NCI-H748 treated with DMSO at 0.1 percent for 48 hours (cell line): Measurements from ENCODE around the gene PIN1.
"Not testable (repeated sequence)": the region's sequence is repeated elsewhere in the genome, so short reads cannot be mapped to it uniquely, and the experiment has no call there.

Experiments used
- DNase-seq: peaks from one replicate; lab custom pipeline; 2025; lab: John Stamatoyannopoulos, UW

Gene PIN1

DNA sequence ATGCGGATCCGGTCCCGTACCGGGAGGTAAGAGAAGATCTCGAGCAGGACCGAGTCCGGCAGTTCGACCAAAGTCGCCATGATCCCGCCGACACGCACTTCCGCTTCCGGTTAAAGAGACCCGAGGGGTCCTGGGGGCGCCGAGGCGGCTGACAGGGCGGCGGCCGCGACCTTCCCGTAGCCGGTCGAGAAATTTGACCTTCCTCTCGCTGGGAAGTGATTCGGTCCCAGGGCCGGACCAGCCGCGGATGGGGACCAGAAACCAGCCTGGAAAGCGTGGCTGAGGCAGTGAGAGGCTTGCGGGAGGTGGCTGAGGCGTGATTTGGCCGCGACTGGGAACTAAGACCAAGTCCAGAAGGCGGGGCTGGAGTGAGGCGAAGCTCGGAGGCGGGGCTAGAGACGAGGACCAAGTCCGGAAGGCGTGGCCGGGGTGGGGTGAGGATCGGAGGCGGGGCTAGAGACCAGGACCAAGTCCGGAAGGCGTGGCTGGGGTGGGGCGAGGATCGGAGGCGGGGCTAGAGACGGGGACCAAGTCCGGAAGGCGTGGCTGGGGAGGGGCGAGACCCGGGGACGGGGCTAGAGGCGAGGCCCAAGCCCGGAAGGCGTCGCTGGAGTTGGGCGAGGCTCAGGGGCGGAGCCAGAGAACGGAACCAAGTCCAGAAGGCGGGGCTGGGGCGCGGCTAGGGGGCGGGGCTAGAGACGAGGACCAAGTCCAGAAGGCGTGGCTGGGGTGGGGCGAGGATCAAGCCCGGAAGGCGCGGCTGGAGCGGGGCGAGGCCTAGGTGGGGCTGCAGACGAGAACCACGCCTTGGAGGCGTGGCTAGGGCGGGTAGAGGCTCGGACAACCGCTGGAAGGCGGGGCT, 16.2 kb upstream of the PIN1 start, which contains the start of gene FBXL12:
FBXL12 (minus strand) TSS at position 346 of the 862 bp plus-strand sequence; CDS start at position 80, 266 bp downstream.
- peak; percentile 93 for DNase-seq

DNA sequence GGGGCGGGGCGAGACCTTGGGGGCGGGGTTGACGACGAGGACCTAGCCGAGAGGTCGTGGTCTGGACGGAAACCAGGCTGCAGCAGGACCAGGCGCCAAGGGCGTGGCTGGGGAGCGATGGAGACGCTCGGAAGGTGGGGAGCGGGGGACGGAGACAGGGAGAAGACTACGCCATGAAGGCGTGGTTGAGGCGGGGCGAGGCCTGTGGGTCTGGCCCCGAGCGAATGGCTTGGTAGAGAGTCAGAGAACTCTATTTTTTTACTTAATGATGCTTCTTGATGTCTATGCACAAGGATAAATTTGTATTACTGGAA, 15.6 kb upstream of the PIN1 start:
- DNase-seq = no peak

DNA sequence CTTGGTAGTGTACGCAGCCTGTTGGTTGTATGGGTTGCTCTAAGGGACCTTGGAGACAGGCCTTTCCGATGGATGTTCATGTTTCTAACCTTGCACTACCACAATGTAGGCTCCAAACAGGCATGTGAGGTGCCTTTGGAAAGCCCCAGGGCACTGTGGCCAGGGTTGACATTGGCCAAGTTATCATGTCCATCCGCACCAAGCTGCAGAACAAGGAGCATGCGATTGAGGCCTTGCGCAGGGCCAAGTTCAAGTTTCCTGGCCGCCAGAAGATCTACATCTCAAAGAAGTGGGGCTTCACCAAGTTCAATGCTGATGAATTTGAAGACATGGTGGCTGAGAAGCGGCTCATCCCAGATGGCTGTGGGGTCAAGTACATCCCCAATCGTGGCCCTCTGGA, 15.1 kb upstream of the PIN1 start:
- not testable (repeated sequence) for DNase-seq

DNA sequence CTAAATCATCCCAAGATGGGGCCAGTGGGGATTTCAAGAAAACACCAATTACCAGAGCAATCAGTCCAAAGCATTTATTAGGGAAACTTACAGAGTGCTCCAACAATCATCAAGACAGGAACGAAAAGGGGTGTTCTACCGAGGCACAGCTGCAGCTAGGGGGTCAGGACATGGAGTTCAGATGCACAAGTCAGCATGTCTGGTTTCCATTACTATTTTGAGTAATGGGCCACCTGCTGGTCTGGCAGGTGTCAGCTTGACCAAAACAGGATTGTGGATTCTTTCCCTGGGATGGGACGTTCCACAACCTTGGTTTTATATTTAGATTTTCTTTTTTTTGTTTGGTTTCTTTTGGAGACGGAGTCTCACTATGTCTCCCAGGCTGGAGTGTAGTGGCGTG, 11.3 kb upstream of the PIN1 start:
- DNase-seq = no peak

DNA sequence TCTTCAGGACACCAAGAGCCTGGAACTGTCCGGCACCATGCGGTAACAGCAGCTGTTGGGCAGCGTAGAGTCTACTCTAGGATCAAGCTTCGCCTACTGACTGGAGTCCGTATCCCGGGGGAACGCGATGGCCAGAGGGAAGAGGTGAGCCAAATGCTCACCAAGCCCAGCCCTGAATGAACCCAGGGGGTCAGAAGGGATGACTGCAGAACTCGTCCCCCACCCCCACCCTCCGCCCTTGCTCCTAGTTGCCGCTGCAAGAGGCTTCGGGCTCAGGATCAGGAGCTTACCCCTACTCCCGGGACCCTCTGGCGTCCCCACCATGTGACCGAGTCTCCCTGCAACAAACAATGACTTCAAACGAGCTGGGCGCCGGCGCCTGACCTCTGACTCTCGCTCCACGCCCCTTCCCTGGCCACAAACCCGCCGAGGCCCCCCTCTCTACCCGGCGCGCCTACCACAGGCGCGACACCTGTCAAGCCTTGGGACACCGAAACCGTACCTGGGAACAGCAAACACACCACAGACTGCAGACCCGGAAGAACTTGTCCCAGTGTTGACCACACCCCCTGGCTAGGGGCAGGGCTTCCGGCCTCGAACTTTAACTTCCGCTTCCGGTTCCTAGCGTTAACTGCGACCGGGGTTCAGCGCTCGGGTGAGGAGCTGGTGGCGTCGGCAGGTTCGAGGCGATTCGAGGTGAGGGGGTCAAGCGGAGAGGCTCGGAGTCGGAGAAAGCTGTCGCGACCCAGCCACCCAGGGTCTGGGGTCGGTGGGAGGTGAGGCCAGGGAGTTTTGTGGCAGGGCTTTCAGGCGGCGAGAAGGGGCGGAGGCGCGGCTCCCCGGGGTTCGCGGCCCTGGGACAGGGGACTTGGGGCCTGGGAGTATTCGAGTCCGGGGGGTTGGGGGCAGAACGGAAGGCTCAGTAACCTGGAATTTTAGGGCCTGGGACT, 7.6 kb upstream of the PIN1 start, which contains the start of gene UBL5:
UBL5 (plus strand) TSS at position 630 of the 950 bp plus-strand sequence. CDS start 420 bp downstream, outside the sequence.
- DNase-seq = peak; percentile 74

DNA sequence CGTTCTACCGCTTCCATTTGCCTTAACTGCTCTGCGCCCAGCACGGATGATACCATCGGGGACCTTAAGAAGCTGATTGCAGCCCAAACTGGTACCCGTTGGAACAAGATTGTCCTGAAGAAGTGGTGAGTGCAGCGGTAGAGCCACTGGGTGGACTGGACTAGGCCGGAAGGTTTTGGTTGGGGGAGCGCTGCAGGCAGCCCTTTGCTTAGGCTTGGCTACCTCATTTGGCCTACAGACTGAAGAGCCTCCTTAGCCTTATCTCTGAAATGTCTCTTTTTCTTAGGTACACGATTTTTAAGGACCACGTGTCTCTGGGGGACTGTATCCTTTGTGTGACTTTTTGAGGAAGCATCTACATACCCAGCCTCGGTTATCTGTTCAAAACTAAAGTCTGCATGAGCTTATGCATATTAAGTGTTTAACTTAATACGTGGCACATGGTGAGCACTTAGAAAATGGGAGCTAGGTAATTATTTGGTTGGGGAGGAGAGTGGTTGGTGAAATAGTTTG, 6.5 kb upstream of the PIN1 start:
- no peak for DNase-seq

DNA sequence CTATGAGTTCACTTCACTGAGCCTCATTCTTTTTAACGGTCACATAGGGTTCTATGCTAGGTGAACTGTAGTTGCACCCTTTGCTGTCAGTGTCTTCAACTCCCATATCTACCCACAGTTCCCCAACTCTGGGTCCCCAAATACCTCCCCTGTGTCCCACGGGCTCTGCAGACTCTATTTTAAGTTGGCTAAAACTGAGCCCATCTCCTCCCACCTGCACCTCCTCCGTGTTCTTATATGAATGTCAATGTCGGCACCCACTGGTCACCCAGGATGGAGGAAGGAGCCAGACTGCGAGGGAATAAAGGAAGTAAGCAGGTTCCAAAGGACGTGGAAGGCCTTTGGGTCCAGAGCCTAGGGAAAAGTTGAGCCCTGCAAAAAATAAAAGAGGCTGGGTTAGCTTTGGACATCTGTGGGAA, 802 bp upstream of the PIN1 start:
- no peak for DNase-seq

DNA sequence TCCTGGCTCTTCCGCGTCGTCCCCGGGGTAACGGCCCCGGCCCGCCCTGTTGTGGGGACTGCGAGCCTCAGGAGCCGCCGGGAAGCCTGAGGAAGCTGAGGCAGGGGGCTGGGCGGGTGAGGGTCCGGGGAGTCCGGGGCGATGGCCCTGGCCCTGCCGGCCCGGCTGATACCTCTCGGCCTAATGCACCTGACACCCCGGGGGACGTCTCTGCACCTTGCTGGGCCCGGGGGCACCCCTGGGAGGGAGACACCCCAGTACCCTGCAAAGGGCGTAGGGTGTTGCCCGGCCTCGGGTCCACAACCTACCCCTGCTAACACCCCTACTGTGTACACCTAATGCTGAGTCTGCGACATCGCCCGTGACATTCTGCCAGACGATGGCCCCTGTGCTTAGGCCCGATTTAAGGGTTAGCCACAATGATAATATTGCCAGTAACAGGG, 410 bp downstream of the PIN1 start:
- DNase-seq = no peak

DNA sequence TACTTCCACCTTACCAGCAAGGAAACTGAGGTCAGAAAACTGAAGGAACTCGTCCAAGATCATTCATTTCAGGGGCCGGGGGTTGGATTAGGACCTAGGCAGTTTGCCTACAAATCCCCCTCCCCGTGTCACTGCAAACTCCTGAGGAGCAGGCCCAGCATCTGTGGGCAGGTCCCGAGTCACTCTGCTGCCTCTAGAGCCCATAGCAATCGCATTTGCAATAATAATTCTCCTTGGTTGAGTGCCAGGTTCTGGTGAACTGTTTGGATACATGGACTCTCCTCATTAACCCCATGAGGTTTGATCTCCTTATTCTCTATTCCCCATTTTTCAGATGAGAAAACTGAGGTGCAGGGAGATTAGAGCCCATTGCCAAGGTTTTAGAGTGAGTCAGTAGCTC, 903 bp downstream of the PIN1 start:
- no peak for DNase-seq

DNA sequence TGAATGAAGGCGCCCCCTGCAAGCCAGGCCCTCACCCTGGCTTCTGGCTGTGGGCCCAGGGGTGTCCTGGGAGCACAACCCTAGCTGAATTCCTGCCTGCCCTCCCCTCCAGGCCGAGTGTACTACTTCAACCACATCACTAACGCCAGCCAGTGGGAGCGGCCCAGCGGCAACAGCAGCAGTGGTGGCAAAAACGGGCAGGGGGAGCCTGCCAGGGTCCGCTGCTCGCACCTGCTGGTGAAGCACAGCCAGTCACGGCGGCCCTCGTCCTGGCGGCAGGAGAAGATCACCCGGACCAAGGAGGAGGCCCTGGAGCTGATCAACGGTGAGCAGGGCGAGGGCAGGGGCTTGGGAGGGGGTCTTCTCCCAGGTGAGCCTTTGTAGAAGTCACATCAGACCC, 3.2 kb downstream of the PIN1 start:
- no peak for DNase-seq

DNA sequence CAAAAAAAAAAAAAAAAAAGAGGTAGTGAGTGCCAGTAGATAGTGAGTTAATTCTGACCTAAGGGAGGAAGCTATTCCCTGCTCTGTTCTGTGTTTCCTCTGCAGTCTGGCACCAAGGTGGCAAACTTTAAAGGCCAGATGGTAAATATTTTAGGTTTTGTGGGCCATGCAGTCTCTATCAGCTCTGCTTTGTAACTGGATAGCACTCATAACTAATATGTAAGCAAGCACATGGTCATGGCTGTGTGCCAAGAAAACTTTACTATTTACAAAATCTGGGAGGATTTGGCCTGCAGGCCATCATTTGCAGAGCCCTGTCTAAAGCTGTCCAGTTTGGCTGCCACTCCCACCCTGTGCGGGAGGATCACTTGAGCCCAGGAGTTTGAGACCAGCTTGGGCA, 4.3 kb downstream of the PIN1 start:
- DNase-seq = no peak

DNA sequence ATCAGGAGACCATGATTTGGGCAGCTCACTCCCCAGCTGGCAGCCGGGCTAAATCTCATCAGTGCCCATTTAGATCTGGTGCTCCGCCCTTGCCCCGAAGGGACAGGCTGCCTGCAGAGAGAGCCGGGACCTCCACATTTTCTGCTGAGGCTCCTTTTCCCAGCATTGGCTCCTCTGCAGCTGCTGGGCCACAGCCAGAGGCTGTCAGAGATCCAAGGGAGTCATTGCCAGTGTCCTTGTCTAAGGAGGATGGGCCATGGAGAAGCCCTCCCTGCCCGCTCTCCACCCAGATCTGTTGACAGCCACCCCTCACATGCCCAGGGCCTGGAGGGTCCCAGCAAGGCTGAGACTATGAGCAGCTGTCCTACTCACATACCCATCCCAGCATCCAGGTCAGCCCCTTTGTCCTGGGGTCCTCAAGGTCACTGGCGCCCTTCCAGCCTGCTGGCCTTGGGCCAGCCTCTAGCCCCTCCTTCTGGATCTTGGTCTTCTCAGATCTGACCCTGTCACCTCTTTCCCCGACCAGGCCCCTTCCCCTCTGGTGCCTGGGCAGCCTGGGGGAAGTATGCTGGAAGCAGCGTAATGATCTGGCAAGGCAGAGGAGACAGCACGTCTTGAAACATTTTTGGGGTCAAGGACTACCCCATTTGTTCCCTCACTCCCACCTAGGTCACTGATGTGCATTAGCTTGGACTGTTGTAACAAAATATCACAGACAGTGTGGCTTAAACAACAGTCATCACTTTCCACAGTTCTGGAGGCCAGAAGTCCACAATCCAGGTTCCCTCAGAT, 7.9 kb downstream of the PIN1 start:
- no peak for DNase-seq

DNA sequence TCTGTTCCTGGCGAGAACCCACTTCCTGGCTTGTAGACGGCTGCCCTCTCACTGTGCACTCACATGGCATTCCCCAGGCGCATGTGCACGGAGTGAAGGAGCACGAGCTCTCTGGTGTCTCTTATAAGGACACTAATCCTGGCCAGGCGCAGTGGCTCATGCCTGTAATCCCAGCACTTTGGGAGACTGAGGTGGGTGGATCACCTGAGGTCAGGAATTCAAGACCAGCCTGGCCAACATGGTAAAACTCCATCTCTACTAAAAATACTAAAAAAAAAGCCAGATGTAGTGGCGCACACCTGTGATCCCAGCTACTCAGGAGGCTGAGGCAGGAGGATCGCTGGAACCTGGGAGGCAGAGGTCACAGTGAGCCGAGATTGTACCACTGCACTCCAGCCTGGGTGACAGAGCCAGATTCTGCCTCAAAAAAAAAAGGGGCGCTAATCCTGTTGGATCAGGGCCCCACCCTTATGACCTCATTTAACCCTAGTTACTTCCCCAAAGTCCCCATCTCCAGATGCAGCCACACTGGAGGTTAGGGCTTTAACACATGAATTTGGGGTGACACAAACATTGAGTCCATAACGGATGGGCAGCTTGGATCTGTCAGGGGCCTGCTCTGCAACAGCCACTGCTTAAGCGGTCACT, 8.6 kb downstream of the PIN1 start:
- not testable (repeated sequence) for DNase-seq

DNA sequence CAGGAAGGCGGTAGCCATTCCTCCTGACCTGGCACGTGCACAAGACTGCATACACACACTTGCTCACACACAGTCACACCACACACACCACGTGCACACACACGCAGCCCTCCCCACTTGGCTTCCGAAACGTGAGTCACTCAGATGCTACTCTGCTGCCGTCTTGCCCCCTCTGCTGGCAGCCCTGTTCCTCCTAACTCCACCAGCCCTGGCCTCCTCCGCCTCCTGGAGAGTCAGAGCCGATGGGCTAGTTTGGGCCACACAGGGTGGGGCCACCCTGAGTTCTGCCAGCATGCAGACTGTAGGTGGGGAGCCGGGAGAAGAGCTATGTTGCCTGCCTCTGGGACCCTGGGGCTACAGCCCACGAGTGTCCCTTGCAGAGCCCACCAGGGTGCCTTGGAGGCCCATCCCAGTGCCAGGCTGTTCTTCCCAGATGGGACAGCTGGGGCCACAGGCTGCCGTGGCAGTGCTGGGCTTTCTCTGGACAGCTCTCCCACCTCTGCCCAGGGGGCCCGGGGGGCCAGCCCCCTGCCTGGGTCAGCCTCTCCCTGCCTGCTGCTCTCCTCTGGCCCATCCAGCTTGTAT, 12.1 kb downstream of the PIN1 start:
- no peak for DNase-seq

DNA sequence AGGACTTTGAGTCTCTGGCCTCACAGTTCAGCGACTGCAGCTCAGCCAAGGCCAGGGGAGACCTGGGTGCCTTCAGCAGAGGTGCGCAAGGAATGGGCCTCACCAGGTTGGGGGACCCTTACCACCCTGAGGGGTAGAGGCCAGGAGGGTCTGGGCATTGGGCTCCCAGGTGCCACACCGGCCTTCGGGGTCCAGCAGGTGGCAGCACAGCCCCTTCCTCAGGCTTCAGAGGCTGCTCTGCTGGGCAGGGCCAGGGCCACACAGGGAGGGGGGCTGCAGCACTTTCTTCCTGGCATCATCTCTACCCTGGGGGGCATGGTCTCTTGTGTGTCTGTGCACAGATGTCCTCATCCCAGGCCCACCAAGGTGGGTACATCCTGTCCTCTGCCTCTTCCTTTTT, 12.9 kb downstream of the PIN1 start:
- DNase-seq = no peak

DNA sequence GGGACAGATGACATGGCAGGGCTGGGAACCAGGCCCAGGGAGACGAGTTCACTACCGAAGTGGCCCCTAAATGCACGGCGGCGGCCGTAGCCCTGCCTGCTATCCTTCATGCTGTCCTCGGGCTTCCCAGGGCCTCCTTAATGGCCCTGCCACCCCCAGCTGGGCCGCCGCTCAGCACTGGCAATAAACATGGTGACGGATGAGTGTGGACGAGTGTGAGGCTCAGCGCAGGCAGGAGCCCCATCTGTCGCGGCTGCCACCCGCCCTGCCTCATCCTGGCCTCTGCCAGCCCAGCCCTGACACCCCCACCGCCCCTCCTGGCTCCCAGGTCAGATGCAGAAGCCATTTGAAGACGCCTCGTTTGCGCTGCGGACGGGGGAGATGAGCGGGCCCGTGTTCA, 13.6 kb downstream of the PIN1 start:
- DNase-seq = no peak

DNA sequence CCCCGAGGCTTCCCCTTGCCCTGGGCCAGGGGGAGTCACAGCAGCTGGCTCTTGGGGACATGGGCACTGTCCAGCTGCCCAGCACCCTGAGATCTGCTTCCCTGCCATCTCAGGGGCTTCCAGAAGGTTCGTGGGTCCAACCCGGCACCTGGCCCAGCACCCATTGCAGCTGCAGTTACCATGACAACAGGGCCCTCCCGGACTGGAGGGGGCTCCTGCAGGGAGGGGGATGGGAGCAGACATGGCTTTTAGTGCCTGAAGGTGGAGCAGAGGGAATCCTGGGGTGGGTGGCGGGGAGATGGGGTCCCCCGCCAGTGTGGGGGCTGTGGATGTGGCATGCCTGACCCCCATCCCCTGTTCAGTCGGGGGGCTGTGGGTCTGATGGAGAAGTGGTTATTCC, 14.7 kb downstream of the PIN1 start:
- DNase-seq = no peak

DNA sequence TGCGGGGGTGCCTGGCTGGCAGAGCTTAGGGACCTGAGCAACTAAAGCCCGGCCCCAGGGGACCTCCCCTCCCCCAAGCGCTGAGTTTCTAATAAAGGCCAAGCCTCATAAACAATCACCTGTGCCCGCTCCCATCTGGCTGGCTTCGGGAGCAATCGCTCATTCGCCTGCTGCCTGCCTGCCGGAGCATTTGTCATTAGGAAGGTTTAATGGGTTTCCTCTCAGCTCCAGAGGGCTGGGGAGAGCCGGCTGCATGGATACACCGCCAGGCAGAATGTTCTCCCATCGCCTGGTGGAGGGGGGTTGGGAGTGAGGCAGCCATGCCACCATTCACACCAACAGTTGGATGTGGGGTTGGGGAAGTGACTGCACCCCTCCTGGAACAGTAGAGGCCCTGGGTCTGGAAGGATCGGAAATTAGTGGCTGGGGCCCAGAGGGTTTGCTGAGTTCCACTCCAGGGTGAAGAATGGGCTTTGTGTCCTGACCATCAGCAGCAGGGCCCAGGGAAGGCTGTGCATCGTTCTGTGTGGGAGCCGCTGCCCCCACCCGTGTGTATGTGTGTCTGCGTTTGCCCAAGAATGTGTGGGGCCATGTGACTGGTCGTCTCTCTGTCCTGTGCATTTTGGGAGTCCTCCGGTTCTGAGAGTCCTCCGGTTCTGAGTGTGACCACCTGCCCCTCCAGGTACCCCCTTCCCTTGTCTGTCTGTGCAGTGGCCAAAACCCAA, 15.3 kb downstream of the PIN1 start:
- DNase-seq = no peak

DNA sequence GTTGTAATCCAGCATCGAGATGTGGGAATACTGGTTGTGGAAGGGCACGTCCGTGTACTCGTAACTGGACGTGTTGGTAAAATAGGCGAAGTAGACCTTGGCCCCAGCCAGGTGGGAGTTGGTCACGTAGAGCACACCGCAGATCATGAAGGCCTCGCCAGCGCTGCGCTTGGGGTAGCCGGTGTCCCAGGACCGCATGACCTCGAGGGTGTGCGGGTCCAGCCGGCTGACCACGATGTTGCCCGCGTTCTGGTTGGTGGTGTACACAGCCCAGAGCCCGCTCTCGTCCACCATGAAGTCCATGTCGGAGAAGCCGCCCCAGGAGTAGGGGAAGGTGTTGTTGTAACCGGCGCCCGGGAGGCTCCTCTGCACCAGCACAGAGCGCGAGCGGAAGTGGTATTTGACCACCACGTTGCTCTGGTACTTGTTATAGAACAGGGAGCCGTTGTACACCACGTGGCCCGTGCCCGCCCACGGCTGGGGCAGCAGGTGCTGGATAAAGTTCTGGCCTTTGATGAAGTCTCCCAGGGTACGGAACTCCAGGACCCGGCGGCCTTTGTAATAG, 19.2 kb downstream of the PIN1 start:
- no peak for DNase-seq

DNA sequence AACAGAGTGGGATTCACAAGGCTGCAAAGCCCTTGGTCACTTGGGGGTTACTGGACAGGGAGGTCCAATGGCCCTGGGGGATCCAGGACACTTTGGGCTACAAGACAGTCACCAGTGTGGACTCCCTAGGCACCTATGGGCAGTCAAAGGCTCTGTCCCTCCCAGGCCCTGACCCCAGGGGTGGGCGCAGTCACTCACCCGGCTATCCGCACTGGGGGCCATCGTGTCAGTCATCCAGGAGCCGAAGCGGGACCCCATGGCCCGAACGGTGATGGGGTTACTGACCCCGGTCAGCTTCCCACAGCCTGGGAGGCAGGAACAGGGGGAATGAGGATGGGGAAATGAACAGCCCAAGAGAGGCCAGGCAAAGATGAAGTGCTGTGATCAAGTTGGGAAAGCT, 21.5 kb downstream of the PIN1 start:
- no peak for DNase-seq
